HG03439 (cell line): ENCODE results near the gene DCLRE1A.
"Not testable (repeated sequence)": the region's sequence is repeated elsewhere in the genome, so short reads cannot be mapped to it uniquely, and the experiment has no call there.

ENCODE experiments used
- ATAC-seq: cut with Tn5 transposase; IDR thresholded peaks from one replicate; pipeline ENCODE4 v1.9.1; 2021; ENCODE audit warnings: mild to moderate bottlenecking, moderate library complexity; ENCODE audit not compliant: unreplicated experiment

Gene DCLRE1A

DNA sequence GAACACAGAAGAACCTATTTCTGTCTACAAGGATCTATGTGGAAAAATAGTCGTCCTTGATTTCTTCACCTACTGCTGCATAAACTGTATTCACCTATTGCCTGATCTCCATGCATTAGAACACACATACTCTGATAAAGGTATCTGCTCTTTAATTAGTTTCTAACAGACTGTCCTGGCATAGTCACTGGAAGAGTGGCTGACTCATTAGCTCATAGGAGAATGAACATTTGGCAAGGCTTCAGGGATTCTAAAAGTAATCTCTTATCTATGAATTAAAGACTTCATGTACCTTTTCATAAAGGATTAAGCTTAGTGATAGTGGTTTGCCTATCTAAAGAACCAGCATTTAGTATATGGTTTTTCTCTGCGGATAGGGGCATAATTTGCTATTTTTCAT, 4.7 kb upstream of the DCLRE1A start:
- ATAC-seq, result no peak

DNA sequence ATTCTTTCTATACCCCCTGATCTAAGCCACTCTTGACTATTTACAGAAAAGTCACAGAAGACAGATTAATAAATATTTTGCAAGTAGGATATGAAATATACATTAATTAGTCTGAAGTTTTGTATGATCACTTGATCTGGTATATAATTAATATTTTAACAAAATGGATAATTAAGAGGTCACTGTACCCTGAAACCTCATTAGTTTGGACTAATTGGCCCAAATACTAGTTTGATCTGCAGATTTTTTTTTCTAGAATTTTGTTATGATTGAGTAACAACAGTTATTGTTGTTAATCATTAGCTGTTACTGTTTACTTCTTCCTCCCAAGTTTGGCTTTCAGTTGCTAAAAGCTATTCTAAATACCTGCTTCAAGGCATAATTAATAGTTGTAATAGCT, 3.3 kb upstream of the DCLRE1A start:
- no peak for ATAC-seq

DNA sequence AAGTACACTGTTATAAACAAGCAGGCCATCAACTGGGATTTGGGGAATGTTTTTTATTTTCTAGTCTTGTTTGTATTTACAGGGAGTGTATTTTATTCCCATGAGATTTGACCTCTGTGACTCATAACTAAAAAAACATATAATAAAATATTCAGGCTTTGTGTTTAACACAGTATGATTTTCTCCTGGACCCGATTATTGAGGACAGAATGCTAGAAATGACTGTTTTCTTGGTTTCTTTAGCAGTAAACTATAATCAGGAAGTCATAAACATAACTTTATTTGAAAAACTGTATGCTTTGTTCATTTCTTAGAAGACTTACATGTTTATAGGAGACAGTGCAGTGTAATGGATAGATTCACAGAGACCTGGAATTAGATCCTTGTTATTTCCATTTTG, 2.7 kb upstream of the DCLRE1A start:
- no peak for ATAC-seq

DNA sequence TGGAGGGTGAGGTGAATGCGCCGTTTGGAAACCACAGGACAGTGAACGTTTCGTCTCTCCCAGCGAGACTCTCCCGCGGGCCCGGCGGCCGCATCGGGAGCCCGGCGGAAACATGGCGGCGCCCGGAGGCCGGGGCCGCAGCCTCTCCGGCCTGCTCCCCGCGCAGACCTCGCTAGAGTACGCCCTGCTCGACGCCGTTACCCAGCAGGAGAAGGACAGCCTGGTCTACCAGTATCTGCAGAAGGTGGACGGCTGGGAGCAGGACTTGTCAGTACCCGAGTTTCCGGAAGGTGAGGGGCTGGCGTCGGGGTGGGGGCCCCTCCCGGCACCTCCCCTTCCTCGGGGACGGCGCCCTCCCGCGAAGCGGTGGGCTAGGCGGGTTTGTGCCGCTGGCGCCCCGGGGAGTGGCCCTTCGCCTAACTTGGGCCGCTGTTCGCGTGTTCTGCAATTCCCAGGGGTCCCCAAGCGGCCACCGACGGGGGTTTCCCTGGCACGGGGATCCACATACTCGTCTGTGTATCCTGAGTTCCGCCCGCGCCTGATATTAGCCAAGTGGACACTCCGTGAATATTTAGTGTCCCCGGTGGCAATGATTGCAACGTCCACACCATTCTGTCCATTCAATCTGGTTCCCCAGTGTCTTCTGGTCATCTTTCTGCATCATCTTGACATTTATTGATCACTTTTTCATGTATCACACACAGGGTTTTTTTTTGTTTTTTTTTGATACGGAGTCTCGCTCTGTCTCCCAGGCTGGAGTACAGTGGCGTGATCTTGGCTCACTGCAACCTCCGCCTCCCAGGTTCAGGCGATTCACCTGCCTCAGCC, 1.1 kb upstream of the DCLRE1A start:
- peak; percentile 39 for ATAC-seq

DNA sequence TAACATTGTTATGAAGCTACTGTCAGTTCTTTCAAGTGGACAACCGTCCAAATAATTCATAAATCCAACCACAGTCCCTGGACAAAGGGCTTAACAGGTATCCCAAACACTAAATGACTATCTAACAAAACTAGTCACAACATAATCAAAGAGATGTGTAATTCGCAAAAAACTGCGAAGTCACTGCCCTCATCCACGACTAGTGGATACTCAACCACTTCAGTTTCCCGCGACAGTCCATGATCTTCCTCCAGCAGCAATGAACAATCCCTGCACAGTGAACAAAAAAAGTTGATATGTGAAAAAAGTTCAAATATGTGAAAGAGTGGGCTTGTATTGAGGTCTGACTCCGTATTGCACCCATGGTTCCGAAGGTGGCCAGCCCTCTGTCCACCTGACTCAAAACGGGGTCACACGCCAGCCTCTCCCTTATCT, 287 bp downstream of the DCLRE1A start:
- ATAC-seq, result no peak

DNA sequence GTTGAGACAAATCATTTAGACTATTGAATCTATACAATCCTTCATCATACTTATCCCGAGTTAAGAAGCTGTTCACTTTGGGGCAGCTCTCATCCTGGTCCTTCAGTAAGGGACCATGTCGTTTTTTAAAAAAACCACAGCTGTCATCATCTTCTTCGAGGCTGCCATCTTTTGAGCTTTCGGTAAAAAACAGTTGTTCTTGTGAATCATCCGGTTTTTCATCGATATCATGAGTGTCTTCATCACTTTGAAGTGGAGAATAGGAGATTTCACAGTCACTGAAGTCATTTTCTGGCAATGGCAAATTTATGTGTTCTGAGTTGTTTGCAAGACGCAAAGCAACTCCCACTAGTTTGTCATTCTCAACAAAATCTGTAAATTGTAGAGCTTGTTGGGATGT, 3.9 kb downstream of the DCLRE1A start:
- no peak for ATAC-seq

DNA sequence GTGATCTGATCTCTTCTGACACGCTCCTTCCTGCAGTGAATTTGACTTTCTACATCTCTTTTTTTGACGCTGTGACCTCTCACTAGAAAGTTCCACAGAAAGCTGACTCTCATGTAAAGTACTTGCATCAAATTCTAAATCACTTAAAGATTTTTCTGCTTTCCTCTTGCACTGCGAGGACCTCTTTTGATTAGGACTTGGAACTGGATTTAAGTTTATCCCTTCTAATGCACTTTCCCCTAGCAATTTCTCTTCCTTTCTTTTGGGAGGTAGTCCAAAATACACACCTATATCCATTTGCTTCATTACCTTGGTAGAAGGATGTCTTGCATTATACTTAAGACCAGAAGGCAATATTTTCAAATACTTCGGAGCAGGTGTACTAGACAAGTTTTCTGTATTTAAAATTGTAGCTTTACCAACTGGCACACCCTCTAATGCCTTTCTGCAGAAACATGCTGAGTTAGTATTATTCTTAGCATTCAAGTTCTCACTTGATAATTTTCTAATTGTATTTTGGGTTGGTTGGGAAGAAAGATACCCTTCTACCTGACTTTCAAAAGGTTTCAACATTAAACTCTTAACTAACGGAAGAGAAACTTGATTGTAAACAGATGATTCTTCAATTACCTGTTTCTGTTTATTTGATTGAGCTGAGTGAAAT, 4.6 kb downstream of the DCLRE1A start:
- no peak for ATAC-seq

DNA sequence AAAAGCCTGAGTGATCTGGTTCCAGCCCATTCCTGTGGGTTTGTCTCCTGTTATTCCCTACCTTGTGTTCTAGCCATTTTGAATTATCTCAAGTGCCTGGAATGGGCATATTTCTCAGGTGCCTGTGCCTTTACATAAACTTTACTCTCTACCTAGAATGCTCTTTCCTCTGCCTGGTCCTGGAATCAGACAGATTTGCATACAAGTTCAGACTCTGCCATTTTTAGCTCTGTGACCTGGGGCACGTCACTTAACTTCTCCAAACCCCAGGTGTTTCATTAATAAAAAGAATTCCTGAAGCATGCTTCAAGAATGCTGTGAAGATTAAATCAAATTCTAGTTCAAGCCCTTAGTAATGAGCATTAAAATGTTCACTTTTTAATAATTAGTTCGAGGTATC, 7.8 kb downstream of the DCLRE1A start:
- ATAC-seq, result no peak

DNA sequence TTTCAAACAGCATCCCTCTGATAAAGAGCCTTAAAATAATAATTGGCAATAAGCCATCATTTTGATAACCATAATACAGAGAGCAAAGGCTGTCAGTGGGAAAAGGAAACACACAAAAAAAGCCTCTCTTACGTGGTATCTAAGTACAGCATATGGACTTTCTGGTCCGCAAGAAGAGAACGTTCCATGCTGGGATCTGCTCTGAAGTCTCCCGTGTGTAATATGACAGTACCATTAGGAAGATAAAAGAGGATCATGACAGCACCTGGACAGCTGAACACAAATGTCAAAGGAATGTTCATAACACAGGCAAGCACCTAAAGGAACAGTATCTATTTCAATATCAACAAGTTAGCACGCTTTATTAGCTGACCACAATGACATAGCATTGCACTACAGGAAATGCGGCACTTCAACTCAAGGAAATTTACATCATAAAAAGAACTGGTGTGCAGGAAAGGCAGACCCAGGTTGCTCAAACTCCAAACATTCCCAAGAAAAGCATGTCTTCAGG, 9.9 kb downstream of the DCLRE1A start:
- no peak for ATAC-seq

DNA sequence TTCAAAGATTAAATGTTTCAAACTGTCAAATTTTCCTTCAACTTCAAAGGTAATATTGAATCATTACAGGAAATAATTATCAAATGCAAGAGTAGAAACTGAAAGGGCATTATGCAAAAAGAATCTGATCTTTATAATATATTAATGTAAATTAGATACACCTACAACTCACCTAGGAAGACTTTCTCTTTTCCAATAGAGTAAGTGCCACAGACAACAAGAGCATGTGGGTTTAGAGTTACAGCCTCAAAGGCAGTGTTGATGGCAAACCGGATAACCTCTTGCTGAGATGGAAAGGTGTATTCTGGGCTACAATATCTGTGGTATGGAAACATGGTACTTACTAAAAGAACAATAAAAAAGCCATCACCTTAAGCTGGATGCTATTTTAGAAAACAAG, 11.7 kb downstream of the DCLRE1A start:
- no peak for ATAC-seq

DNA sequence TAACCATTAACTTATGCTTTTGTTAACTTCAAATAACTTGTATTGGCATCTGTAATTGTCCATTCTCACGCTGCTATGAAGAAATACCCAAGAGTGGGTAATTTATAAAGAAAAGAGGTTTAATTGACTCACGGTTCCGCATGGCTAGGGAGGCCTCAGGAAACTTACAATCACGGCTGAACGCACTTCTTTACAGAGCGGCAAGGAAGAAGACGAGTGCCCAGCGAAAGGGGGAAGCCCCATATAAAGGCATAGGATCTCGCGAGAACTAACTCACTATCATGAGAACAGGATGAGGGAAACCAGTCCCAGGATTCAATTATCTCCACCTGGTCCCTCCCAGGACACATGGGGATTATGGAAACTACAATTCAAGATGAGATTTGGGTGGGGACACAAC, 25.3 kb downstream of the DCLRE1A start:
- ATAC-seq, result not testable (repeated sequence)

DNA sequence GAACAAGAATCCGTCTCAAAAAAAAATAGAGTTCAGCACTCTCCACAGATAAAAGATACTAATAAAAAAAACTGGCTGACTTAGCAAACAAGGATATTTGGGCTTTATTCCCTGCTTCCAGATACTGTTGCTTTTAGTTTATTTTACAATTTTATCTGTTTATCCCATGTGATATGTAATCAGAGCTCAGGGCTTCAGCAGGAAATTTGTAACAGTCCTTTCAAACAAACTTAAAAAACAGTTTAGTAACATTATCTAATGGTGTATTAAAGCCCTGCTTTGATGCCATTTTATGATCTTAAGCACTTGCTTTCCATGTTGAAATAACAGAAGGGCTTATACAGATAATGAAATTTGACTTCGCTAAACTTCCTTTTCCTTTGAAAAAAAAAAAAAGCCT, 28.1 kb downstream of the DCLRE1A start:
- no peak for ATAC-seq

DNA sequence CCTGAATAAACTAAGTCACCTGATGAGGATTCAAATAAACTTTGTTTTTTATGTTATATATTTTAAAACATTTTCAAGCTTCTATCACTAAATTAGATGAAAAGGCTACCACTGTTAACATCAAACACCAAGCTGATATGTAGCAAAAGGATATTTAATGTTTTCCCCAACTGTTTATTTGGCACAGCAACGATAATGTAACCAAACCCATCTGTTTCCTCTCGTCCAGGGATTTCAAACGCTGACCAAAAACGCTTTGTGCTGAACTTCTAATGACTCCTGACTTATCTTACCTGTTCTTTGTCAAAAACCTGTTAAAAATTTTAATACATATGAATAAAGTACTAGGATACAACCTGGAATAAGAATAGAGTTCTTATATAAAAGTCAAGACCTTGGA, 30.5 kb downstream of the DCLRE1A start:
- ATAC-seq, result no peak

DNA sequence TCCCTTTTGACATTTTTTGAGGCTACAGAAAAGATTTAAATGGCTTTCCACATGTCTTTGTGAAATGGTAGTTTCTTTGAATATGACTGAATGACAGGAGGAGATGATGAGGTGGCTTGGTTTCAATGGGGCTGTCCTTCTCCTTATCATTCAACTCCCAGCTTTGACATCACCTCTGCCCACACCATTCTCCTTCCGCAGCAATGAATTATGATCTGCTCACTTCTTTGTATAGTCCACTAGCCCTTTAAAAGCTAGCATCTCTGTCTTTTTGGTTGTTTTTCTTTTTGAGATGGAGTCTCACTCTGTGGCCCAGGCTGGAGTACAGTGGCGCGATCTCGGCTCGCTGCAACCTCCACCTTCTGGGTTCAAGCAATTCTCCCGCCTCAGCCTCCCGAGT, 31.7 kb downstream of the DCLRE1A start:
- ATAC-seq, result no peak

DNA sequence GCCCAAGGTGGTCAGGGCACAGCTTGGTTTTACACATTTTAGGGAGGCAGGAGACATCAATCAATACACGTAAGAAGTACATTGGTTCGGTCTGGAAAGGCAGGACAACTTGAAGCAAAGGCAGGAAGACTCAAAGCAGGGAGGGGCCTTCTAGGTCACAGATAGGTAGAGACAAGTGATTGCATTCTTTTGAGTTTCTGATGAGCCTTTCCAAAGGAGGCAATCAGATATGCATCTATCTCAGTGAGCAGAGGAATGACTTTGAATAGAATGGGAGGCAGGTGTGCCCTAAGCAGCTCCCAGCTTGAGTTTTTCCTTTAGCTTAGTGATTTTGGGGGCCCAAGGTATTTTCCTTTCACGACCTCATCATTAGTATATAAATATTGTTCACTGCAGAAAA, 32.6 kb downstream of the DCLRE1A start:
- not testable (repeated sequence) for ATAC-seq

DNA sequence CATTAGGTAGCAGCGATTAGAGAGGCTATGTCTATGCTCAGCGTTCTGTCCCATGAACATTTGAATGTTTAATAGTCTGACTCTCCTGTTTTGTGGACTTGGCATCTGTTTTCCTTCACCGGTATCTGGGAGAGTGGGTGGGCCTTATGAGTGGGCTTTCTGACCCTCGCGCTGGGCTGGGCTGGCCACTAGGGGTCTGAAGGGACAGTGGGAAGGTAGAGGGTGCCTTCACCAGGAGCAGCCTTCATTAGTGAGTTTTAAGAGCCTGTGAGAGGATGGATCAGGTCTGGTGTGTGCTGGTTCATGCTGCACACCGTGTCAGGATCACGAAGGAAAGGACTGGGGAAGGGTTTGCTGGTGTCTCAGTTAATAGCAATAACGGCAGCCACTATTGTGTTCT, 33.4 kb downstream of the DCLRE1A start:
- no peak for ATAC-seq

DNA sequence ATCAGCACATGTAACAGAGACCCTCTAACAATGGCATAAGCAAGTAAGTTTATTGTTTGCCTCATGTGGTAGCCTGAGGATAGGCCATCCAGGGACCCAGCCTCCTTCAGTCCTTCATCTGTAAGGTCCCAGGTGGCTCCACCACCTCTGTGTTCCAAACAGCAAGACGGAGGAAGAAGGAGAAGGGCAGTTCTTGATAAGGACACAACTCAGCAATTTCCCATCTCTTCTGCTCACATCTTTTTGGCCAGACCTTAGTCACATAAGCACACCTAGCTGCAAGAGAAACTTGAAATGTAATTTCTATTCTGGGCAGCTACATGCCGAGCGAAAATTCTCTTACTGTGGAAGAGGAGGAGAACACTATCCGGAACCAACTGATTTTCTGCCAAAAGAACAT, 33.9 kb downstream of the DCLRE1A start:
- ATAC-seq, result no peak

DNA sequence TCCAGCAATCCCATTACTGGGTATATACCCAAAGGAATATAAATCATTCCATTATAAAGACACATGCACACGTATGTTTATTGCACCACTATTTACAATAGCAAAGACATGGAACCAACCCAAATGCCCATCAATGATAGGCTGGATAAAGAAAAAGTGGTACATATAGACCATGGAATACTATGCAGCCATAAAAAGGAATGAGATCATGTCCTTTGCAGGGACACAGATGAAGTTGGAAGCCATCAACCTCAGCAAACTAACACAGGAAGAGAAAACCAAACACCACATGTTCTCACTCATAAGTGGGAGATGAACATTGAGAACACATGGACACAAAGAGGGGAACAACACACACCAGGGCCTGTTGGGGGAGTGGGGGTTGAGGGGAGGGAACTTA, 39.2 kb downstream of the DCLRE1A start:
- ATAC-seq, result not testable (repeated sequence)

DNA sequence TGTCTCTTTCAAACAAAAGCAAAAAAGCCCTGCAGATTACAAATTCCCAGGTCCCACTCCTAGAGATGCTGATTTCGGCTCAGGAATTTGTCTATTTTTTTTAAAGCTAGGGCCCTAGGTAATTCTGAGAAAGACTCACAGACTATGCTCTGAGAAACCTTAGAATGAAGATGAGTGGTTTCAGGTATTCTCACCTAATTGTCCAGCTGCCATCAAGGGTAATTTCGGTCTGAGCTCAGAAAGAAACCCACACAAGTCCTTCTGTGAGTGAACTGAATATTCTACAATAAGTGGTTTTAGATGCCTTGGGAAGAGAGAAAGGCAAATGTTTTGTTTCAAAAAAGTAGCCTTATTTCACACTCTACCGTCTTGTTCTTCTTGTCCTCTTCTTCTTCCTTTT, 45.7 kb downstream of the DCLRE1A start:
- ATAC-seq, result no peak

DNA sequence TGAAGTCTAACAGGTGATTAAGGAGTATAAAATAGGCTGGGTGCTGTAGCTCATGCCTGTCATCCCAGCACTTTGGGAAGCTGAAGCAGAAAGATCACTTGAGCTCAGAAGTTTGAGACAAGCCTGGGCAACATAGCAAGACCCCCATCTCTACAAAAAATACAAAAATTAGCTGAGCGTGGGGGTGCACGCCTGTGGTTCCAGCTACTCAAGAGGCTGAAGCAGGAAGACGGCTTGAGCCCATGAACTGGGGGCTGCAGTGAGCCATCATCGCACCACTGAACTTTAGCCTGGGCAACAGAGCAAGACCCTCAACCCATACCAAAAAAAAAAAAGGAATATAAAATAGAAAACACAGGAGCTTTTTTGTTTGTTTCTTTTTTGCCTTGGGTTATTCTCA, 47.4 kb downstream of the DCLRE1A start:
- ATAC-seq, result no peak

DNA sequence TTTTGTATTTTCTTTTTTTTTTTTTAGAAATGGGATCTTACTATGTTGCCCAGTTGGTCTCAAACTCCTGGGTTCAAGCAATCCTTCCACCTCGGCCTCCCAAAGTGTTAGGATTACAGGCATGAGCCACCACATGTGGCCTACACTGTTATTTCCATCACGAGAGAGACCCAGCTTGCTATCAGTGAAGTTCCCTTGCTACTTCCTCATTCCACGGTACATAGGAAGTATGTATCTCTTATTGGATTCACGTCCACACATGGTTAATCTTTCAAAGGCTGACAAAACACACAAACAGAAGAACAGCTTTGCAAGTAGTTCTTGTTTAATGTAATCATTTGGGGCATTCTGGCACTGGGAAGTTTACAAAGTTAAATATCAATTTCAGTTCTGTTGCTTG, 50.9 kb downstream of the DCLRE1A start:
- no peak for ATAC-seq

DNA sequence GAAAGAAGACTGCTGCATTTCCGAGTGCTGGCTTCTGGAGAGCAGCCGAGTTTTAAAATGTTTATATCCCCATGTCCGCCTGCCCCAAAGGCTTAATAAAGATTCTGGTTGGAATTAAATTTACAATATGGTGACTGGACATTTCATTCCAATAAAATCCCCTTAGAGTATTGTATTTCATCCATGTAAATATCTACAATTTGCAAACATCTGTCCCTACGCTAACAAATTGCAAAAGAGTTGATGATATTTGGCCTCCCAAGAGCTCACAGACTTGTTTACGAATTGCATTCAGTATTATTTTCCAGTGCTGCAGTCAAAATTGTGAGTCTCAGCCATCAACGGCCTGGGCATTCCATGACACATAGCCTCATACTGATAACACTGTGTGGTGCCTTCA, 52.3 kb downstream of the DCLRE1A start:
- no peak for ATAC-seq
